Measurements from ENCODE around the gene GNAO1.
A peak's percentile ranks its signal among the peaks of the same experiment; 100 is the strongest.

Gene GNAO1

DNA sequence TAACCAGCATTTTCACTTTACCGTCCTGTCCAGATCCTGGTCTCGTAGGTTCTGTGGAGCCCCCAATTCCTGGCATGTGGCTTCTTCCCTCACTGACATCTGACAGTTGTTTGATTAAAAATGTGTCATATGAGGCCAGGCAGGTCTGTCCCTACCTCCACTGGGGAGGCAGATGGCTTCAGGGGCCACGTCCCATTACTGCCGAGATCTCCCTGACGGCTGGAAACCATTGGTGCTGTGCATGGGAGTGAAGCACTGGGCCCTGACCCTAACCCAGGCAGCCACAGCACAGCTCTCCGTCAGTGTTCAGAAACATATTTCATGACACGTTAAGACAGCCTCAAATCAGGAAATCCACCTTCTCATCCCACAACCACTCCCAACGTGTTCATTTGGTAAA is 77.5 kb downstream of the GNAO1 start:
- DNase-seq = no peak

DNA sequence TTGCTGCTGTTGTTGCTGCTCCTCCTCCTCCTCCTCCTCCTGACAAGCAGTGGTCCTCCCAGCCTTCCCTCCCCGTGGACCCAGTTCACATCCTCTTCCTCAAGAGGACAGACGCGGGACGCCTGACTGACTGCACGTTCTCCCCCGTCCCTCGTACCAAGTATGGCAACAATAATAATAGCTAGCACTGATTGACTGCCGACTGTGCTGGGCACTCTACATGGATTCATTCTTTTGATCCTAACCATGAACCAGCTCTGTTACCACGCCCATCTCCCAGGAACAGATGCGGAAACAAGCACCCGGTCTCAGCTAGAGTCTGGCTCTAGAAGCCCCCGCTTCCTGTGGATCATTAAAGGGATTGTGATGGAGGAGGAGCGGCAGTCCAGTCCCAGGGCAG is 78.0 kb downstream of the GNAO1 start:
- peak; percentile 73 for DNase-seq

DNA sequence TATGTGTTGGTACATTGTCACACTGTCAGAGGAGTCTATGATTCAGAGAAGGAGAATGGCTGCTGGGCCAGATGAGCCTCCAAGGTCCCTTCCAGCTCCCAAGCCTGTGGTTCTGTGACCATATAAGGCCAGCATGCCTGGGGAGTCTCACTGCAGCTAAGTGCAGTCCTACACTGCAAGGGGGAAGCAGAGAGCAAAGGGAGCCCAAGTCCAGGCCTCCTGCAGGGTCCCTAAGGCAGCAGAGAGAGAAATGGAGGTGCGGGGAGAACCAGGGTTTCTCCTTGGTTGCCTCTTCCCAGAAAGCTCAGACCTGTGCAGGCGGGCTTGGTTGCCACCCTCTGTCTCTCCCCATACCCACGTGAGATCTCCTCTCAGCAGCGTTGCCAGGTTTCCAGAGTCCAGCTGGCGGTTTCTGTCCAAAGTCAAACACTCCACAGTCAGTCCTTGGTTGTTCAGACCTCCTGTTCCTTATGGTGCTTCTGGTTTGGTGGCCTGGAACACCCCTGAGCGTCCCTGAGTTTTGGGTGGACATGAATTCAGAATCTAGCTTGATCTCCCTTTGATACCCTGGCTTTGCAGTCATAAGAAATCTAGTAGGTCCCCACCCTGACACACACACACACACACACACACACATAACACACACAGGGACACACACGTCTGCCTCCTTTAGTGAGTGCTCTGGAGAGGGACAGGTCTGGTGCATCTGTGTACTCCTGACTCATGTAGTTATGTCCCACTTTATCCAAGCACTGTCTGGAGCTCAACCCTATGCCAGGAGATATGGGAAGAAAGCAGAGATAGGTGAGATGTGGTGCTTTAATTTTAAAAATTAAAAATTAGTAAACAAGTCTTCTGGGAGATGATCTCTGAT is 78.8 kb downstream of the GNAO1 start:
- peak; percentile 98 for DNase-seq

DNA sequence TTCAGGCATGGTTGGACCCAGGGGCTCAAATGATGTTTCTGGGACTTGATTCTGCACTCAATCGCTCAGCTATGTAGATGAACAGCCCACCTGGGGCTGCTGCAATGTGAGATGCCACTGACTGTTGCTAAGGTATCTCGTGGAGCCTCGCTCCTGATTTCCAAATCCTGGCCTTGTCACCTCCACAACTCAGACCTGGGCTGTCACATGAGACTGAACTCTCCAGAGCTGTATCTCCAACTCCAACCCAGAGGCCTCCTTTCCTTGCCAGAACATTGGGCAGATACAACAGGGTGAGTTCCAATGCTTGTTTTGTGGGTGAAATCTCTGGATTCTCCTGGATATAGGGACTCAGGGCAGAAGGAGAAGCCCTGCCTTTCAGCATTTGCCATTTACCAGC is 79.5 kb downstream of the GNAO1 start:
- DNase-seq = no peak

DNA sequence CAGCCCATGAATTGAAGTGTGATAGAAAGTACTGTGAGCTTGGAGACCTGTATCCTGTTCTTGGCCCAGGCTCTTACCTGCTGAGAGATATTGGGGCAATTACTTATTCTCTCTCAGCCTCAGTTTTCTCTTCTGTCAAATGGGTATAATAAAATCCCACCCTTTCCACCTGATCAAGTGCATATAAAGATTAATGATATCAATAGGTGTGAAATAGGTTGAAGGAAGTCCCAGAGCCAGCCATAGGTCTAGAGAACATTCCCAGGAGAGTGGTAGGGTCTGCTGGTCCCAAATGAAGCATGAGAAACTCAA is 81.2 kb downstream of the GNAO1 start:
- DNase-seq = no peak

DNA sequence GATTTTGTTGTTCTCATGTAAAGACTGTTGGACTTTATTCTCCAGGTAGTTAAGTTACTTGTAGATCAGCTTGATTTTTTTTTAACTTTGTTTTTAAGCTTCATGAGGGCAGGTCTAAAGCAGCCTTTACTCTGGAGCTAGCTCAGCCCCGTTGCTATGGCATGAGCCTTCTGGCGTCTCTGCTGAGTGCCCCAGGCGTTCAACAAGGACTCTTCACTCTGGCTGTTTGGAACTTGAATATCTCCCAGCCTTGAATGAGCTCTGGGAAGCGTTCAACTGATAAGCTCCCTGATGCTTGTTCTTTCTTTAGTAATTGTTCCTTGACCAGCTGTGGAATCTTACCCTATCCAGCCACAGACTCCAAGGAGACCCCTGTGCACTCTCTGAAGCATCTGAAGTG is 82.3 kb downstream of the GNAO1 start:
- DNase-seq = no peak

DNA sequence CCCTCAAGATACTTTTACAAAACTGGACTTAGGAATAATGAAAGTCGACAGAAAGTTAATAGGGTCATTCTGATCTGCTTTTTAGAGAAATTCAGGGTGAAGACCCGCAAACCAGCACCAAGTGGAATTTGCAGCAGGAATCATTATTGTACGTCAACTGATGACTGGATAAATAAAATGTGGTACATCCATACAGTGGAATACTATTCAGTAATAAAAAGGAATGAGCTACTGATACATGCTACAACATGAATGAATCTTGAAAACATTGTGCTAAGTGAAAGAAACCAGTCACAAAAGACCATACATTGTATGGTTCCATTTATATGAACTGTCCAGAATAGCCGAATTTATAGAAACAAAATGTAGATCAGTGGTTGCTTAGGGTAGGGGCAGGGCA is 83.1 kb downstream of the GNAO1 start:
- no peak for DNase-seq

DNA sequence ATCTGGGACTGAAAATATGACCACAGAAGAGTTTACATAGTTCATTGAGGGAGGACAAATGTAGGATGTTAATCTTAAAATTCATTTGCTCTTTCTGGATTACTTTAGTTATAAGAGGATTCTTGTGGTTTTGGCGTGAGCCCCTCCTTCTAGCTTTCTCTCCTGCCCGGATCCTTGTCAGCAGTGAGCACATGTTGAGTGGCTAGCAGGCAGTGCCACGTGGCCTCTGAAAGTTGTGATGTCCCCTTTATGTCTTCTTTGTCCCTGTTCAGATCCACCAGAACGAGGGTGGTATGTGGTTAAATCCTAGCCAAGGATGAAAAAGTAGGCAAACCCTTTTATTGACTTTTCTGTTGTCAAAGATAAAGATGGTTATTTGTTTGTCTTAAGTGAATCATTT is 83.8 kb downstream of the GNAO1 start:
- peak; percentile 42 for DNase-seq

DNA sequence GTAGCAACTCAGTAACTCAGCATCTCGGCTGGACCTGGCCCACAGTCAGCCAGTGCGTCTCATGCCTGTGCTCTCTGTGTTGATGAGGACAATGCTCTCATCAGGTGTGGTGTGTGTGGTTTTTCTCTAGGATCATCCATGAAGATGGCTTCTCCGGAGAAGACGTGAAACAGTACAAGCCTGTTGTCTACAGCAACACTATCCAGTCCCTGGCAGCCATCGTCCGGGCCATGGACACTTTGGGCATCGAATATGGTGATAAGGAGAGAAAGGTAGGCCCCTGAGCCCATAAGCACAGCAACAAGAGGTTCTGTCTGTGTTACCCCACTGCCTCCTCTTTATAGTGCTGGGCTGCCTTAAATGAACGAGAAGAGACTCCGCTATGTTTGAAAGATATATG is 84.5 kb downstream of the GNAO1 start:
- DNase-seq = no peak

DNA sequence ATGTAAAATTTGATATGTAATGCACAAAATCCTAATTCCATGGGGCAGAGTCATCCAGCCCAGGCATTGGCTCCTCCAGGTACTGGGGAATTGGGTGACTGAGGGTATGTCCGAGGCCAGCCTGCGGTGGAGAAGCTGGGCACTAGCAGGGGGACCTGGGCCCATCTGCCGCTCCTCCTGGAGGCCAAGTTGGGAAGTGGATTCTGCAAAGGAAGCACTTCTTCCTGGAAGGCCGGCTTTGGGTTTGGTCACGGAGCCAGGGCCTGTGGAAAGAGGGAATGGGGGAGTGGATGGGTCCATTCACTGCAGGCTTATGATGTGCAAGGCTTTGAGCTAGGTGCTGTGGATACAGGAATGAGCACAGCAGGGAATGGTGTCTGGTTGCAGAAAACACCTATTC is 85.8 kb downstream of the GNAO1 start:
- no peak for DNase-seq

DNA sequence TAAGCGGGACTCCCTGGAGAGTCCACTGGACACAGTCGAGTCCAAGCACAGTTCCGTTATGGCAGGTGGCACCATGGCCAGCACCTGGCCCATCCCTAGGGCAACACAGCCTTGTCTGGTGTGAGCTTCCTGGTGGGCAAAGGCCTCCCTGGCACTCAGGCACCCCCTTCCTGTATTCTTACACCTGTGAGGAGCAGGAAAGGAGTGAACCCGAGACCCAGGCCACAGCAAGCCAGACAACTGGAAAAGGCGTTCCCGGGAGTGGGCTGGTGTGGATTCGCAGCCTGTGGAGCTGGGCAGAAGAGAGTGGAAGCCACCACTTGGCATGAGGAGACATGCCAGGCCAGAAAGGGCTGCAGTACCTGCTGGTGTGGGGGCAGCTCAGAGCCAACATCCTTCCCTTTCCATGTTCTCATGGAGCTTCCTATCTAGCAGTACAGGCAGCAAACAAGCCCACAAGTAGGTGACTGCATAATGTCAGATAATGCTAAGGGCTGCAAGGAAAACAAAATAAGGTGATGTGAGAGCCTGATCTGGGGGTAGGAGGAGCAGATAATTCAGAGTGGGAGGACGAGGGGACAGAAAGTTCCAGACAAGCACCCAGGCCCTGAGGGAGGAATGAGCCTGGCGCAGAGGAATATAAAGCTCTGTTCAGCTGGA is 87.0 kb downstream of the GNAO1 start:
- no peak for DNase-seq

DNA sequence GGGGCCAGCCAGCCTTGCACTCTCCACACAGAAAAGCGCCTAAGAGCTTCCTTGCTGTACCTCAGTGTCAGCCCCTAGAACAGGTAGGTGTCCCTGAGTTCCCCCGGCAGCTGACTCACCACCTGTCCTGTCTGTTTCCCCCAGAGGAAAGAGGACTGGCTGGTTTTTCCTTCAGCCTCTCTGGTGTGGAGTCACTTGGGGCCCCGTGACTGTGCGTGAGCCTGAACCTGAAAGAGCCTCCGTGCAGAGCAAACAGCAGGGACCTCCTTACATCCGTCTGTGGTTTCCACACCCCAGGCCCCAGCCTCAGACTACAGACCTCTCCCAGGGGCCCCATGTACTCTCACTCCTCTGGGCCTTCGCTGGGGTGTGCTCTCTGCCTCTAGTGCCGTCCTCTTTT is 87.8 kb downstream of the GNAO1 start:
- no peak for DNase-seq

DNA sequence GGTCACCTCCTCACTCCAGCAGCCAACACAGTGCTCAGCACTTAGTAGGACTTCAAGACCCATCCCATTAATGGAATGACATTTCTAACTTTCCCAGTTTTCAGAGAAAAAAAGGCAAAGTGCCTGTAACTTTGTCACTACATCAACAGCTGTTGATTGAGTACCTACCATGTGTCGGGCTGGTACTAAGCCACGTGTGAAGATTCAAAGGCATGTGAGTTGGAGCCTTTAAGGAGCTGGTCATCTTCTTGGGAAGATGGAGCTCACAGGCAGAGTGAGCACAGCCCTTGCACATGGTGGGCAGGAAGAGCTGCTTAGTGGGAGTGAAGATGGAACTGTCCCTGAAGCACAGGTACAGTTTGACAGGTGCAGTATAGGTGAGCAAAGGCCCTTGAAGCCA is 88.6 kb downstream of the GNAO1 start:
- no peak for DNase-seq

DNA sequence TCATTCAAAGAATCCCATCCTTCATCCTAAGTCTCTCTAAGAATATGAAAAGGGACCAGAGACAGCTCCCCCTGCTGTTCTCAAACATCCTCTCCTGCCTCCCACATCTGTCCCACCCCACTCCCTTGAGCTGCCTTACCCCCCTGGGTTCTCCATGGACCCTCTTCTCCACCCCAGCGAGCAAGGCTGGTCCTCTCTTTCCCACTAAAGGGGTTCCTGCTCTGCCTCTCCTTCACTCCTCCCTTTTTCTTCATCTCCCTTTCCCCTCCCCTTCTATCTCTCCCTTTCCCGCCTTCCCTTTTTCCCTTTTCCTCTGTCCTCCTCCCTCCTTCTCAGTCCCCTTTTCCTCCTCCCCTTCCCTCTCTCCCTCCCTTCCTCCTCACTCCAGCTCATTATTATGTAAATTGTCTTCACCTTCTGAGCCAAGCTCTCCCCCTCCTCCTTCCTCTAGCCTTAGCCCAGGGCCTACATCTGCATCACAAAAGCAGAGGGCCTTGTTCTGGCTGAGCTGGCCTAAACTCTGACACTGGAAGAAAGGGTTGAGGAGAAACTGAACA is 90.0 kb downstream of the GNAO1 start:
- no peak for DNase-seq

DNA sequence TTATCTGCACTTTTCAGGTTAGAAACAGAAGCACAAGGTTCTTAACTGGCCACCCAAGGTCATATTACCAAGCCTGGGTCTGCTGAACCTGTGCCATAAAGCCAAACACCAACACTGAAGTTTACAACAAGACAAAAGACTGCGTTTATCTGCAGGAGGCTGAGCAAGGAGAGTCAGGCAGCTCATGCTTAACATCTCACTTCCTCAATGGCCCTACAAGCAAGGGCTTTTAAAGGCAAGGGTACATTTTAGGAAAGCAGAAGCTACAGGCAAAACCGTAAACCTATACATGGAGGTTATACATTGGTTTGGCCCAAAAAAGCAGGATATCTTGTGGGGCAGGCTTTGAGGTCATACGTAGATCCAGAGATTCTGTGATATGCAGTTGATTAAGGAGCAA is 91.2 kb downstream of the GNAO1 start:
- DNase-seq = no peak

DNA sequence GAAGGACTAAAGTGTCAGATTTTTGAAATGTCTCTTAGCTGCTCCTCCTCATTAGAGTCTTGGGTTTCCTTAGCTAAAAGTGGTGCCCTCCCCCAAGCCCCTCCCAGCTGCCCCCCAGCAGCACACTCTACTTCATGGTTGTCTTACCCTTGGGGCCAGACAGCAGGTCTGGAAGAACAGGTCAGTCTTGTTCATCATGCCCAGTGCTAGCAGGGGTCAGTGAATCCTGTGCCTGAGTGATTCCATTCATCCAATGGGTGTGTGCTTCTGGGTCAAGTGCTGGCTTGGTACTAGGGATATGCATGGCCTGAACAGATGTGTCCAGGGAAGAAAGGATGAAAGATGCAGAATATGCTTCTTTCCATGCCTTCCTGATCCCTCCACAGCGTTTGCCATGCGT is 93.2 kb downstream of the GNAO1 start:
- DNase-seq = no peak

DNA sequence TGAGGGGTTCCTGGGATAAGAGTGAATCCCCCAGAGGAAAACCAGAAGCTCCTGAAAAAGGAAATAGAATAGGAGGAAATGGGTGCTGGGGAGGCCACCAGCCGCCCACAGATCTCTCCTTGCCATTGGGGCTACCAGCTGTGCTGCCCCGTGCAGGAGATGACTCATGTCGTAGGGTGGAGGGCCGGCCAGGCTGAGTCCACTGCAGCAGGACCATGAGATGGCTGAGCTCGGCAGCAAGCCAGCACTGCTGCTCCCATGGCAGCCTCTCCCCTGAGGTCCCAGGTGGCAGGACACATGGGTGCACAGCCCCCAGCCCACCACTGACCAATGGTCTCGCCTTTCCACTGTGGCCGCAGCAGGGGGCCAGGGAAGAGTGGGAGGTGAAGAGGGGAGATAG is 95.5 kb downstream of the GNAO1 start:
- no peak for DNase-seq

DNA sequence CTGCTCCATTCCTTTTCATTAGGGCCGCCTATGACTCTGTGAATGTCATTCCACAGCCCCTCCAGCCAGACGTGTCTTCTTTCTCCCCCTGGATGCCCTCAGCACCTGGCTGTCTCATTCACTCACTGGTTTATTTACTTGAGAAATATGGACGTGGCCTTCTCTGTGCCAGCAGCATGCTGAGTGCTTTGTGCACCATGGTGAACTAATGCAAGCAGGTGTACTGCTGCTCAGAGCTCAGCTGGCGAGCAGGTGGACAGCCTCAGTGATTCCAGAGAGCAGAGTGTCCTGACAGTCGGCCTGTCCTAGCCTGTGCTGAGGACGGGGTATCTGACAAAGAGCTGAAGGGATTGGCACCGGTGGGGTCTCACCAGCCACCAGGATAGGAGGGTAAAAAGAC is 96.7 kb downstream of the GNAO1 start:
- DNase-seq = no peak

DNA sequence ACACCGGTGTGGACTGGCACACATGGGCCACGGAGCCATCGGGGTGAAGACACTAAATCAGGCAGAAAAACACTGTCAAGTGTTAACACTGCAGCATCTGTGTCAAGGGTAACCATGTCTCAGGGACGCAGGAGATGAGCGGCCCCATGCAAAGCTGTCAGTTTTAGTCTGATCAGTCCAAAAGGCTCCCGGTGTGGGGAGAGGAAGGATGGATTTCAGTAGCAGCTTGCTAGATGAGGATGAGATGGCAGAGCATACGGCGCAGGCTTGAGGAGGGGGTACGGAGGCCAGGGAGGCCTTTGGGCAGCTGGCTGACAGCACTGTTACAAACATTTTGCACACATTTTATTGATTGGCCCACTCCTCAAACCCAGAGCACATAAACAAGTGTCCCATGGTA is 98.1 kb downstream of the GNAO1 start:
- DNase-seq = no peak

DNA sequence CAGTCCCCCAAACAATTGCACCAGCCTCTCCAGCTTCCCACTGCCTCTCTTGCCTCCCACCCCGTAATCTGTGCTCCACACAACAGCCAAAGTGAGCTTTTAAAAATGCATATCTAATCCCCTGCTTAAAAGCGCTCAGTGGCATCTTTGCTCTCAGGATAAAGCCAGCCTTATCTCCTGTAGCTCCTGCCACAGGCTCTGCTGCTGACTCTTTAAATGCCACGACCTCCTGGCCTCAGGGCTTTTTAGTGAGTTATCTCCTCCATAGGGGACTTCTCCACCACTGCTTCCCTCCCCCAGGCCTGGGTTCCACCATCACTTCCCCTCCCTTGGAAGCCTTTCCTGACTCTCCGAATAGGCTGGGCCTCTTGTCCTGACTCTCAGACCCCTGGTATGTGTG is 98.6 kb downstream of the GNAO1 start:
- no peak for DNase-seq

DNA sequence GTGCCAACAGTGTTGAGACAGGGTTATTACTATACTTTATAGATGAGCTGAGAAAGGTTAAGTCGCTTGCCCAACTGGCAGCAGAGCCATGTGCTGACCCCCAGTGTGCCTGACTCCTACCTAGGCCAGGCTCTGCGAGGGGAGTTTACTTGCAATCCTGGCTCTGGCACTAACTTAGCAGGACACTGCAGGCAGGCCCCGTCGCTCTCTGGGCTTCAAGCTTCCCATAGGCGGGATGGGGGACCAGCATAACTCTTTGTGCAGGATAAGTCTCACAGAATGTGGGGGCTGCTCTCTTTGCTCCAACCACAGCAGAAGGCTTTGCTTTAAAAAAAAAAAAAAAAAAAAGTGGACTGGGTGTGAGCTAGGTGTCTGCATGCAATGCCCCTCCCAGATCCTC is 102.7 kb downstream of the GNAO1 start:
- DNase-seq = no peak

DNA sequence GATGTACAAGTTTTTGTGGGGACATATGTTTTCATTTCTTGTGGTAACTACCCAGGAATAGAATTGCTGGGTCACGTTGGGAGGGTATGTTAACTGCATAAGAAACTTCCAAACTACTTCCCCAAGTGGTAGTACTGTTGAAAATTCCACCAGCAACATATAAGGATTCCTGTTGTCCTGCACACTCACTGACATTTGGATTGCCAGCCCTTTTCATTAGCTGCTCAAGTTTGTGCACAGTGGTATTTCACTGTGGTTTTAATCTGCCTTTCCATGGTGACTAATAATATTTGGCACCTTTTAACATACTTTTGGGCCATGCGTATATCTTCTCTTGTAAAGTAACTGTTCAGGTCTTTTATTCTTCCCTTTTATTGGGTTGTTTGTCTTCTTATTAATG is 103.3 kb downstream of the GNAO1 start:
- DNase-seq = peak; percentile 95

DNA sequence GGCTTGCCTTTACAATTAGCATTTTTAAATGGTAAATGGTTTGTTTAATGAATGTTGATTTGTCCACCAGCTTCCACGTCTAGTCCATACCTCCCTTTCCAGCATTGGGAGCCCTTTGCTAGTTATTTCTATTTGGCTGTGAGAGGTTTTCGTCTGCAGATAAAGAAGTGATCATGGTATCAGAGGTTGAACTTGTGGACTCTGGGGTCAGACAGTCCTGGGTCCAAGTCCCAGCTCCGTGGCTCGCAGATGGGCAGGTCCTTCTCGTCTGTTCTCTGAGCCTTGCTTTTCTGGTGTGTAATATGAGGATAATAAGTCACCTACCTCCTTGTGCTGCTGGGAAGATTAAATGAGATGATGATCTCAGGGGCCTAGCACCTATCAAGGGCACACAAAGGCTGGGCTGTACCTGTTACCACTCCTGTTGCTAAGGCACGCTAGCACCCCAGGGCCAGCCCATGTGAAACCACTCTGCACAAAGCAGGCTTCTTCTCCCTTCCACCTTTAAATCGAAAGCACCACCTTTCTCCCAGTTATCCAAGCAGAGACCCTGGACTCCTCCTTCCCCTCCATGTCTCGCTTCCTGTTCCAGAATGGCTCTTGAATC is 103.9 kb downstream of the GNAO1 start:
- DNase-seq = no peak

Measured in fibroblast of upper back skin (primary cell).